CD4-positive, alpha-beta T cell treated with Interleukin-17A for 1 hour (primary cell): ENCODE measurements around the gene INTS11.
"Not testable (repeated sequence)": the region's sequence is repeated elsewhere in the genome, so short reads cannot be mapped to it uniquely, and the experiment has no call there.

ENCODE experiments used
- DNase-seq: peaks from one replicate; pipeline ENCODE4 v3.0.0-alpha.2; 2020

INTS11 gene

DNA sequence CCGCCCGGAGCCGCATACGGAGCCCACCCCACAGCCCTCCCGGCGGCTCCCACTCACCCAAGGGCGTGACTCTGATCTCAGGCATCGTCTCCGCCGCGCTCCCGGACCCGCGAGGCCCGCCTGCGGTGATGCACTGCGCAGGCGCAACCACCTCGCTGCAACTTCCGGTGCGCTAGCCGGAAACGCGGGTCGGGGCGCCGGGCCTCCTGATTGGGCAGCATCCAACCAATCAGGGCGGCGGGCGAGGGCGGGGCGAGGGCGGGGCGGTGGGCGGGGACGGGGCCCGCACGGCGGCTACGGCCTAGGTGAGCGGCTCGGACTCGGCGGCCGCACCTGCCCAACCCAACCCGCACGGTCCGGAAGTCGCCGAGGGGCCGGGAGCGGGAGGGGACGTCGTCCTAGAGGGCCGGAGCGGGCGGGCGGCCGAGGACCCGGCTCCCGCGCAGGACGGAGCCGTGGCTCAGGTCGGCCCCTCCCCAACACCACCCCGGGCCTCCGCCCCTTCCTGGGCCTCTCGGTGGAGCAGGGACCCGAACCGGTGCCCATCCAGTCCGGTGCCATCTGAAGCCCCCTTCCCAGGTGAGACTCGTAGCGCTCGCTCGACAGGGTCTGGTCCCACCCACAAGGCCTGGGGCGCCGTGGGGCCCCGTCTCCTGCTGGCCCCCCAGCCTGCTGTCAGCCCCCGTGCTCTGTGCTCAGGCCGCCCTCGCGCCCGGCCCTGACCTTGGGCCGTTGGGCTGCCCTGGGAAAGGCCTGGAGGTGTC, at the start of gene INTS11, which contains the start of gene CPTP:
Gene INTS11, minus strand, starts transcription at position 137 of the 764 bp plus-strand sequence. Its CDS starts 52 bp downstream, at position 85.
Gene CPTP, plus strand, starts transcription at position 279 of the 764 bp plus-strand sequence. CDS start 2,109 bp downstream, outside the sequence.
- DNase-seq, result peak; percentile 95

DNA sequence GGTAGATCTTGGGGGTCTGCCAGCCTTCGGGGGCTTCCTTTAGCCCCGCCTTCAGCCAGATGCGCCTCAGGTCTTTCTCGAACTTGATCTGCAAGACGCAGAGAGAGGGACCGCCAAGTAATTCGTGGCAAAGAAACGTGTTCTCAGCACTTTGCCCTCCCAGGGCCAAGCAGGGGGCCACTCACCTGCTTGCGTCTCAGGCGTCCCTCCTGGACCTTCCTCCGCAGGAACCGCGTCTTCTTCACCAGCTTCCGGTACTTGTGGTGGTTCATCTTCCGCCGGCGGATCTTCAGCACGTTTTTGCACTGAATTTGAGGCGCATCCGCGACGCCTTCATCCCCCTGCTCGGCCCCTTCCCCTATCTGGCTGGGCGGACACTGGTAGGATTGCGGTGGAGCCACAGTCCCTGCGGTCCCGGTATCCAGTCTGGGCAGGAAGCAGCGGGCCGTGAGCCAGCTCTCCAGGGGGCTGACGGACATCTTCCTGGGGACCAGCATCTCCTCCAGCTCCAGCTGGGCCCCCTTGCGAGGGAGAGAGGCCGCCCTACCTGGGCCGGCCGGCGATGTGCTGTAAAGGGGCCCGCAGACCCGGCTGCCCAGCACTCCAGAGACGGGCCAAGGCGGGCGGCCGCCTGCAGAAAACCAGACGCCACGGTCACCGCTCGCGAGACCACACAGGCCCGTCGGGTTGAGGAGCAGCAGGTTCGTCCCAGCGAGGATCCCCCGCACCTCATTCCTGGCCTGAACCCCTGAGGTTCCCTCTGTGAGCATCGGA, 49.5 kb upstream of the INTS11 start:
- DNase-seq, result no peak

DNA sequence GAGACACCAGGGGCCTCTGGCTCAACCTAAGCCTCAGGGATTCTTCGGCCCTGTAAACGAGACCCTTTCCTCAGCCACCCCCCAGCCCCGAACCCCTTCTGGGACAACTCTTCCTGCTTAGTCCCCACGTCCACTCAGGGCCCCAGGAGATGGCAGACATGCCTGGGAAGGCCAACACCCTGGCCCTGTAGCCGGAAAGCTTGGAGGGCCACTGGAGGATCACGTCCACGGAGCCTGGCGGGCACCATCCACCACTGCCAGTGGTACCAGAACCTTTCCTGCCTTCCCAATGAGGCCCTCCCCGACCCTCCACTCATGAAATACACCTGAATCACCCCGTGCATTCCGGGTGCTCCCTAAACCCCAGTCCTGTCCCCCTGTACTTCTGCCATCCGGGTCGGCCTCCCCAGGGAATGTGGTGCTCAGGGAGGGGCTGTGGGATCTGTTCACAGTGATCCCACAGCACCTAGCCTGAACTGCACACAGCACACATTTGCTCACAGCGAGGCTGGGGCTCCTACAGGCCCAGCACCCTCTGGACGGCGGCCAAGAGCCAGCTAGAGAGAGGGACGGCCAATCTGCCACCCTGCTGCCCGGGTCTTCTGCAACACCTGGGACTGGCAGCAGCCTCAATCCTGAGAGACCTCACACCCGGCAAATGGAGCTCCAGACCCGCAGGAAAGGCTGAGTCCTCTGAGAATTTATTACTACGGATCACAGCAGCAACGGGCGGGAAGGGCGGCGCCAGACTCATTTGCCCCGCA, 48.8 kb upstream of the INTS11 start:
- DNase-seq, result no peak

- DNase-seq, result peak; percentile 80
These were observed 47.6 kb upstream of the INTS11 start for GRCh38 chr1:1371746-1372711.

DNA sequence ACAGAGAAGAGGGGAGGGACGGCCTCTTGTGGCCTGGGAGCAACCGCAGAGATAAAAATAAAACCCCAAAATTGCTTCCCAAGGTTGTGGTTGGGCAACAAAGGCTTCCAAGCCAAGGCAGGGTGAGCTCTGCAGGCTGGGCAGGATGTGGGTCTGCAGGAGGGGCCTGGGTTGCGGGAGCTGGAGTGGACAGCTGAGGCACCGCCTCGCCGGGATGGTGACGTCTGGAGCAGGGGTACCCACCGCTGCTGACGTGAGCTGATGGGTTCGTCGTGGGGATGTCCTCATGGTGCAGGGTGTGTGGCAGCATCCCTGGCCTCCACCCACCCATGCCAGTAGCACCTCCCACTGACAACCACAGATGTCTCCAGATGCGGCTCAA, 46.9 kb upstream of the INTS11 start:
- DNase-seq, result peak; percentile 89

- no peak for DNase-seq
These were observed 46.4 kb upstream of the INTS11 start for GRCh38 chr1:1370771-1371300.

- not testable (repeated sequence) for DNase-seq
These were observed 45.6 kb upstream of the INTS11 start for GRCh38 chr1:1370094-1370493.

GRCh38 chr1:1367315-1367714, 42.9 kb upstream of the INTS11 start:
- no peak for DNase-seq

GRCh38 chr1:1366699-1367066, 42.2 kb upstream of the INTS11 start:
- DNase-seq, result no peak

GRCh38 chr1:1365875-1366698, 41.6 kb upstream of the INTS11 start:
- no peak for DNase-seq

GRCh38 chr1:1364266-1364665, 39.8 kb upstream of the INTS11 start:
- no peak for DNase-seq

GRCh38 chr1:1361982-1362423, 37.5 kb upstream of the INTS11 start:
- no peak for DNase-seq

DNA sequence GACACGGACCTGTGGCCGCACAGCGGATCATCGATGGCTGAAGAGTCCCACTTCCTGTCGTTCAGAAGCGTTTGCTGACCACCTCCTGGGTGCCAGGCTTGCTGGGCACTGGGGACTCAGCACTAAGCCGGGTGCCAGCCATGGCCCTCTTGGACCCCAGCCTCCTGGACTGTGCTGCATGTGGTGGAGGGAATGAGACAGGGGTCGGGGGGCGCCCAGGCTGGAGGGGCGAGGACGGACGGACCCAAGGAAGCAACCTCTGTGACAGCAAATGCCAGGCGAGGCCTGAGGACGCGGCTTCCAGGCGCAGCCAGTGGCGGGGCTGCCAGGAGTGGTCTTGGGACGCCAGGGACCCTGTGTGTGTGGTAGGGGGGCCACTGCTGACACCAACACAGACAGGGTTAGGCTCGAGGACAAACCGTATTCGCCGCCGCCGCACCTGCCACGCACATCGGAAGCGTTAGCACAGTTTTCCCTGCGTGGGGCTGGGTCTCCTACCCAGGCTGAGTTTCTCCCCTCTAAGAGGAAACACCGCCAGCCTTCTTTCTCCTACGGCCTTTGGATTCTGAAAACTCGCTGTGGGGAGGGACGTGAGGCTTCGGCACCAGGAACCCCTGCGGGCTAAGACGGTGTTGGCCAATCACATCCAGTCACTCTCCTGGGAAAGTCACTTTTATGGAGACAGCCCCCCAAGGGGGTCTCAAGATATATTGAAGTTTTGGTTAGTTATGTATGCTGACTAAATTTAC, 36.9 kb upstream of the INTS11 start:
- no peak for DNase-seq

- no peak for DNase-seq
These were observed 36.2 kb upstream of the INTS11 start for GRCh38 chr1:1360506-1361169.

DNA sequence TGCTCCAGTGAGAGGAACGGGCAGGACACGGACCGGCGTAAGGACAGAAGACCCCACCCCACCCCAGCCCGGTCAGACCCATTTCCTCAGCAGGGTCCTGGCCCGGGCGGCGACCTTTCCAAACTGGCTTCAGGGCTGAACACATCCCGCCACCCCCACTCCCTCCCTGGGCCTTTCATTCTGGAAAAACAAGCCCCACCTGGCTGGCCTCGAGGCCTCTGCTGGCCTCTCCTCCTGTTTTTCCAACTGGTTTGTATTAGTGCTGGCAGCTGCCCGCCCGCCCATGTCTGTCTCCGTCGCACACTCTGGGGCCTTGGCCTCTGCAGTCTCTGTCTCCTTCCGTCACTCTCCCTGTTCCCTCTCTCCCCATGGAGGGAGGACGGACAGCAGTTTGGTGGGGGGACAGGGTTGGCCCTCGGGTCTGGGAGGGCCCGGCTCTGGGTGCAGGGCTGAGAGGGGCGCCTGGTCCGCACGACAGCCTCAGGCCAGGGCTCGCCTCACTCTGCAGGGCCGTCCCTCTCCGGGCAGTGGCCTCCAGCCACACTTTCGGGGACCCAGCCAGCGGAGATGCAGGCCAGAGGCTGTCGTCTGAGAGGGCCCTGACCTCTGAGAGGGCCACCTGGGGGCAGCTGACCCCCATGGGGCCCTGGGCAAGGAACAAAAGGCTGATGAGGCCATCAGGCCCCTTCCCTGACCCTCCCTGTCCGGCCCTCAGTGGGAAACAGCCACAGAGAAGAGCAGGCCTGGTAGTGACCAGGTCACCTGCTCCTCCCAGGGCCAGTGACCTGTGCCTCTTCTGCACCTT, 35.4 kb upstream of the INTS11 start:
- DNase-seq, result no peak

- DNase-seq, result peak; percentile 35
These were observed 34.8 kb upstream of the INTS11 start for GRCh38 chr1:1359308-1359663.

- no peak for DNase-seq
These were observed 34.2 kb upstream of the INTS11 start, which contains the start of gene MXRA8 for GRCh38 chr1:1358433-1359271. TSS of gene MXRA8 (minus strand) at chr1:1358555. CDS start at chr1:1358504, 51 bp downstream.
